Right lobe of liver (tissue), 6 donors: Measurements from ENCODE around the gene NOS1AP. TPM values are rescaled to one million over a fixed set of nuclear protein-coding genes. Genes with fewer than 3 reads are reported as not detected.

Source experiments
- ATAC-seq, 4 donors: fragments of 200-7000 bp; cut with Tn5 transposase; one replicate each; pipeline ENCODE4 v1.9.1; 2020; ENCODE audit warnings: mild to moderate bottlenecking in 4 of 4, moderate library complexity in 4 of 4
- DNase-seq, 3 donors: peaks; one replicate each; pipeline ENCODE4 v3.0.0-alpha.2; 2020
- H3K27ac ChIP-seq, 3 donors: fragments of 200-600 bp; one replicate each; pipeline ENCODE4 v1.8.0; 2022
- H3K27me3 ChIP-seq, 2 donors: fragments of 200-600 bp; one replicate each; pipeline ENCODE4 v1.8.0; 2022
- H3K36me3 ChIP-seq, 4 donors: fragments of 200-600 bp; sonication (generic) in 1 of 4; one replicate each; pipeline versions ENCODE4 v1.5.1 to v1.8.0; 2017 to 2022; ENCODE audit warnings: control low read depth in 1 of 4
- H3K4me1 ChIP-seq, 4 donors: fragments of 200-600 bp; sonication (generic) in 1 of 4; one replicate each; pipeline versions ENCODE4 v1.5.1 to v1.8.0; 2017 to 2022; ENCODE audit warnings: control low read depth in 1 of 4
- H3K4me3 ChIP-seq, 3 donors: fragments of 200-600 bp; one replicate each; pipeline ENCODE4 v1.8.0; 2022
- H3K9me3 ChIP-seq, 4 donors: fragments of 200-600 bp; sonication (generic) in 1 of 4; one replicate each; pipeline versions ENCODE4 v1.5.1 to v1.8.0; 2017 to 2022; ENCODE audit warnings: control low read depth in 1 of 4
- CTCF ChIP-seq, 4 donors: fragments of 200-600 bp in 3 of 4; fragments of 450-650 bp in 1 of 4; IDR thresholded peaks; one replicate each; pipeline versions ENCODE4 v1.5.1 to v1.8.0; 2016 to 2022; ENCODE audit warnings: antibody characterized with exemption in 4 of 4, mild to moderate bottlenecking in 2 of 4
- POLR2A ChIP-seq: fragments of 450-650 bp; IDR thresholded peaks from one replicate; pipeline ENCODE4 v1.6.1; 2017; ENCODE audit warnings: antibody characterized with exemption, mild to moderate bottlenecking
- WGBS: methylation state at CpG from one replicate; pipeline ENCODE4 v1.1.6; 2018; ENCODE audit warnings: low coverage, low lambda C conversion rate; ENCODE audit not compliant: insufficient coverage; ENCODE audit errors: missing lambda C conversion rate; 5-methylcytosine and 5-hydroxymethylcytosine counted together
- intact Hi-C, 2 donors: fragments of 100-400 bp; cut with DNase I; formaldehyde crosslinking; loops; one replicate each; pipeline versions ENCODE4 v1.11.2 to v1.14.1; 2022
- total RNA-seq, 6 experiments: library from RNA; depleted of rRNA in 2 of 6; stranded (reverse); fragments of >200 nt in 2 of 6; fragmentation: NEBNext Ultra II Directional in 3 of 6; extraction: Animal tissue kit (Norgen Biotek cat#: 25700) in 3 of 6; gene quantifications; one replicate each; pipeline versions ENCODE4 v1.1.0 to v1.2.4, GENCODE V29; 2016 to 2023
- donor health status: DM: no; HTN: yes; CAD: no.
- donor health status: DM: no; HTN: no; CAD: no.
- donor health status: DM: no; HTN: no; CAD: no.
- donor health status: DM: no; HTN: yes; CAD: no.
- donor health status: DM: no; HTN: yes; CAD: no.

The NOS1AP gene
- total RNA-seq, 6 experiments from 2014 or later, result 4.7 to 24.8 (median 11.6) TPM

GRCh38 chr1:162390396-162391185 lies 321.1 kb downstream of the NOS1AP start:
- WGBS, result 80% methylated on average over 12 of the region's 15 CpGs
- no peak for DNase-seq
- intact Hi-C loops, result loop anchor here in 1 of 2 donors (5.0 kb wide), 1 partner anchor 333 kb away; no protein-coding TSS in a partner anchor
- Histone ChIP-seq H3K27ac (peak overlapping the region in 2 of 3 donors; percentile 92 to 95), H3K9me3 (no peaks in the 10 kb centered on the region), H3K4me3 (no peak overlapping the region), H3K36me3 (no peaks in the 10 kb centered on the region), H3K27me3 (no peaks in the 10 kb centered on the region), H3K4me1 (peaks cover 0 to 18% (median 3%) of the 10 kb centered on the region in 4 donors)
- no peak for ATAC-seq
- TF ChIP-seq POLR2A (no peak), CTCF (IDR thresholded peaks at IDR 0.05) (no peak)

GRCh38 chr1:162391790-162392563 lies 322.5 kb downstream of the NOS1AP start:
- Histone ChIP-seq H3K27me3 (no peaks in the 10 kb centered on the region), H3K9me3 (no peaks in the 10 kb centered on the region), H3K4me3 (no peak overlapping the region), H3K4me1 (peaks cover 0 to 18% (median 3%) of the 10 kb centered on the region in 4 donors), H3K27ac (no peak overlapping the region), H3K36me3 (no peaks in the 10 kb centered on the region)
- DNase-seq (peak in 1 of 3 donors; percentile 50), ATAC-seq (peak in 3 of 4 donors; percentile 27 to 35 (median 28))
- TF ChIP-seq CTCF (IDR thresholded peaks at IDR 0.05), result peak; percentile 73 to 87 (median 78)
- no peak for TF ChIP-seq POLR2A
- intact Hi-C loops, result loop anchor here in 1 of 2 donors (5.0 kb wide), 1 partner anchor 335 kb away; no protein-coding TSS in a partner anchor
- 45% methylated on average over 3 of the region's 4 CpGs for WGBS

GRCh38 chr1:162396201-162396906 lies 326.9 kb downstream of the NOS1AP start:
- TF ChIP-seq POLR2A (no peak), CTCF (IDR thresholded peaks at IDR 0.05) (no peak)
- Histone ChIP-seq H3K4me1 (no peaks in the 10 kb centered on the region), H3K27ac (no peak overlapping the region), H3K27me3 (no peaks in the 10 kb centered on the region), H3K9me3 (no peaks in the 10 kb centered on the region), H3K4me3 (no peak overlapping the region), H3K36me3 (no peaks in the 10 kb centered on the region)
- WGBS, result 60% methylated on average over 3 of the region's 3 CpGs
- peak in 1 of 4 donors; percentile 19 for ATAC-seq
- intact Hi-C loops, result no loop called here
- DNase-seq, result no peak

GRCh38 chr1:162397039-162397448 lies 327.6 kb downstream of the NOS1AP start:
- no peak overlapping the region for H3K4me3 ChIP-seq
- no peaks in the 10 kb centered on the region for H3K27me3 ChIP-seq
- peak; percentile 69 to 85 (median 73) for ATAC-seq
- no CpG with 5 or more reads among the region's 3 CpGs for WGBS
- no peaks in the 10 kb centered on the region for H3K9me3 ChIP-seq
- H3K36me3 ChIP-seq, result no peaks in the 10 kb centered on the region
- no peaks in the 10 kb centered on the region for H3K4me1 ChIP-seq
- no peak overlapping the region for H3K27ac ChIP-seq
- DNase-seq, result no peak
- no peak for TF ChIP-seq POLR2A
- TF ChIP-seq CTCF (IDR thresholded peaks at IDR 0.05), result no peak
- intact Hi-C loops, result no loop called here
